Measurements from ENCODE around the gene VPS51. TPM values are rescaled to one million over a fixed set of nuclear protein-coding genes. Genes with fewer than 3 reads are reported as not detected.

Gene VPS51
- total RNA-seq, 1 donor from 2014 or later: 55.1 TPM

GRCh38 chr11:65071907-65072630 lies 23.9 kb upstream of the VPS51 start:
- DNase-seq (ENCODE audit: low spot score) (no peak), ATAC-seq (no peak)

- ATAC-seq (no peak), DNase-seq (ENCODE audit: low spot score) (no peak)
Measured at GRCh38 chr11:65072631-65072966, 23.4 kb upstream of the VPS51 start.

- DNase-seq (ENCODE audit: low spot score) (no peak), ATAC-seq (no peak)
Measured at GRCh38 chr11:65077451-65077850, 18.6 kb upstream of the VPS51 start.

- peak; percentile 97 for ATAC-seq
- peak; percentile 67 for DNase-seq (ENCODE audit: low spot score)
Measured at GRCh38 chr11:65078151-65078550, 17.9 kb upstream of the VPS51 start.

- ATAC-seq: no peak
- DNase-seq (ENCODE audit: low spot score): no peak
Measured at GRCh38 chr11:65078786-65079342, 17.1 kb upstream of the VPS51 start.

DNA sequence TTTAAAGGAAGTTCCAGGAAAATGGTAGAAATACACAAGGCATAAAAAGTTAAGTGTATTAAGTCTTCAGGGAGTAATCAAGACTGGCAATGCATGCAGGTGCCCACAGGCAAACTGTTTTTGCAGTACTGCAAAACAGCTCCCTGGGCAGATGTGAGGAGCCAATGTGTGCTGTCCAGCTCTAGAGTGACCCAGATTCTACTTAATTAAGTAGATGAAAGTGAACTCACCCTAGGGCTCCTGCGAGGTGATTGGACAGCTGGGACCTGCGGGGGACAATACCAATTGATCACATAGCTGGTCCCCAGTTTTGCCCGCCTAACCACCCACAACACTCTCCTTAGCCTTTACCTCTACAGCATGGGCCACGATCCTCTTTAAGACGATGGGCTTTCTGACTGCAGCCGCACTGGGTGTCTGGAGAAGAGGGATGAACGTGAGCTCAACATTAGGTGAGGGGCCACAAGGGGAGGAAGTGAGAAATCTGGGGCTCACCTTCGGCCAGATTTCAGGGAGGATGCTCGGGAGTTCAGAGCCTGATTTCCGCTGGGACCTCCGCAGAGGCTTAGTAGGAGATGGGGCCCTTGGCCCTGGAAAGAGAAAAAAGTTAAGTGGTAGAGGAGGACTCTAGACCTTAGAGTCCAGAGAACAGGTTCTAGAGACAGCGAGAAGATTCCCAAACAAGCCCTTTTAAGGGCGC lies 12.7 kb upstream of the VPS51 start:
- DNase-seq (ENCODE audit: low spot score) (no peak), ATAC-seq (no peak)

- ATAC-seq: peak; percentile 94
- peak; percentile 97 for DNase-seq (ENCODE audit: low spot score)
Measured at GRCh38 chr11:65083834-65084597, 12.0 kb upstream of the VPS51 start, which contains the start of the genes CDCA5 and ZFPL1. Gene CDCA5 (minus strand): TSS chr11:65084040. CDS start chr11:65083978, 62 bp downstream. Gene ZFPL1 (plus strand): TSS chr11:65084222. CDS start chr11:65084699, 477 bp downstream.

DNA sequence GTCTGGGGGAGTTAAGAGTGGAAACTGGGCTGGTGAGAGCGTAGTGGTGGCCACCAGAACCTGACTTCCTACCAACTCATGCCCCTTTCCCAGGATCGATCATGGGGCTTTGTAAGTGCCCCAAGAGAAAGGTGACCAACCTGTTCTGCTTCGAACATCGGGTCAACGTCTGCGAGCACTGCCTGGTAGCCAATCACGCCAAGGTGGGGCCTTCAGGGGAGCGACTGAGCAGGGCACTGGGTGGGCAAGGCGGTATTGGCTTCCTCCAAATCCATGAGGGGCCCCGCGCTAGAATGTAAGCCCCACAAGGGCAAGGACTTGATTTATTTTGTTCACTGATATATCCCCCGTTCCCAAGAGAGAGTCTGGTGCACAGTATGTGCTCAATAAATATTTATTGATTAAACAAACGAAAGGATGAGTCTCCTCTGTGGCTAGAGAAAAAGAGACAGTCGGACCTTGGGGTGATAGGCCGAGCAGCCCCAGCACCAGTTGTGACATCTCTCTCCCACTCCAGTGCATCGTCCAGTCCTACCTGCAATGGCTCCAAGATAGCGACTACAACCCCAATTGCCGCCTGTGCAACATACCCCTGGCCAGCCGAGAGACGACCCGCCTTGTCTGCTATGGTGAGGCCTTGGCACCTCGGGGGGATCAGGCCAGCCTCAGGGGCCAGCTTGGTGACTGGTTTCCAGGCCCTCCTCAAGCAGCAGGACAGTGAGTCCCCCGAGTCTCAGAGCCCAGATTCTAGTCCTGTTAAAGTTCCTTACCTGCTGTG lies 11.2 kb upstream of the VPS51 start:
- ATAC-seq: no peak
- no peak for DNase-seq (ENCODE audit: low spot score)

GRCh38 chr11:65085446-65085845 lies 10.6 kb upstream of the VPS51 start:
- DNase-seq (ENCODE audit: low spot score) (no peak), ATAC-seq (no peak)

DNA sequence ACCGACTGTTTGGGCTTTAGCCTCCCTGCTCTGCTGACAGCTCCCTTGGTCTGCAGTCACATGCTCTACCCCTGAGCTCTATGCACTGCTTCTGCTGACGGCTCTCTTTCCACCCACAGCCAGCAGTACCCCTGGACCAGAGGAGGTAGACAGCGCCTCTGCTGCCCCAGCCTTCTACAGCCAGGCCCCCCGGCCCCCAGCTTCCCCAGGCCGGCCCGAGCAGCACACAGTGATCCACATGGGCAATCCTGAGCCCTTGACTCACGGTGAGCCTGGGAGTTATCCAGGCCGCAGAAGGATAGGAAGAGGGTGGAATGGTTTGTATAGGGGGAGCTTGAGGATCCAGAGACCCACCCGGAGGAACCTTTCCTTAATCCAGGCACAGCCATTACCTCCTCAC lies 9.2 kb upstream of the VPS51 start:
- DNase-seq (ENCODE audit: low spot score) (no peak), ATAC-seq (no peak)

DNA sequence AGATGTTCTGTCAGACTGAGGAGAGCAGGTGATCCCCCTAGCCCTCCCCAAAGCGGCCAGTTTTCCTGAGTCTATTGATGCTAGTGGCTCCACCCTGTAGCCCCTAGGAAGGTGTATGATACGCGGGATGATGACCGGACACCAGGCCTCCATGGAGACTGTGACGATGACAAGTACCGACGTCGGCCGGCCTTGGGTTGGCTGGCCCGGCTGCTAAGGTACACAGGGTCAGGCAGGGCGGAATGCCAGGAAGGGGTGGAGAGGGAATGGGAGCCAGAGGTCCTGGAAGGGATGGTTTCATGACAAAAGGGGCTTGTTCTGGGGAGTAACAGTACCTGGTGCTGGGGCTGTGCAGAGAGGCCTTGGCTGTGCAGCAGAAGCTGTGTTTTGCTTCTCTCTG lies 8.8 kb upstream of the VPS51 start:
- ATAC-seq (no peak), DNase-seq (ENCODE audit: low spot score) (no peak)

- ATAC-seq (no peak), DNase-seq (ENCODE audit: low spot score) (no peak)
Measured at GRCh38 chr11:65087827-65088226, 8.2 kb upstream of the VPS51 start.

GRCh38 chr11:65089621-65090020 lies 6.4 kb upstream of the VPS51 start:
- DNase-seq (ENCODE audit: low spot score) (no peak), ATAC-seq (no peak)

GRCh38 chr11:65090628-65091027 lies 5.4 kb upstream of the VPS51 start:
- ATAC-seq (no peak), DNase-seq (ENCODE audit: low spot score) (no peak)

GRCh38 chr11:65095427-65095826 lies 587 bp upstream of the VPS51 start:
- ATAC-seq (no peak), DNase-seq (ENCODE audit: low spot score) (no peak)

DNA sequence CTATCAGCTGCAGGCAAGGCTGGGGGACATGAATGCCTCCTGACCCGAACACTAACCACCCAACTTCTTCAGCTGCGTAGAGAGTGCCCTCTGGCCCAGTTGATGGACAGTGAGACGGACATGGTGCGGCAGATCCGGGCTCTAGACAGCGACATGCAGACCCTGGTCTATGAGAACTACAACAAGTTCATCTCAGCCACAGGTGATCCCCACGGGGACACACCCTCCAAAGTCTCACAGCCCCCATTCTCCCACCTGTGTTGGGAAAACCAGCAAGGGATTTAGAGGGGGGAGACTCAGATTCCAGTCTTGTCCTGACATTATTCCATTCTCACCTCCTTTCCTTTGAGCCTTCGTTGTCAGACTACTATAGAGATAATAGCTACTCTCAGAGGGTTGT lies 912 bp downstream of the VPS51 start:
- no peak for DNase-seq (ENCODE audit: low spot score)
- no peak for ATAC-seq

DNA sequence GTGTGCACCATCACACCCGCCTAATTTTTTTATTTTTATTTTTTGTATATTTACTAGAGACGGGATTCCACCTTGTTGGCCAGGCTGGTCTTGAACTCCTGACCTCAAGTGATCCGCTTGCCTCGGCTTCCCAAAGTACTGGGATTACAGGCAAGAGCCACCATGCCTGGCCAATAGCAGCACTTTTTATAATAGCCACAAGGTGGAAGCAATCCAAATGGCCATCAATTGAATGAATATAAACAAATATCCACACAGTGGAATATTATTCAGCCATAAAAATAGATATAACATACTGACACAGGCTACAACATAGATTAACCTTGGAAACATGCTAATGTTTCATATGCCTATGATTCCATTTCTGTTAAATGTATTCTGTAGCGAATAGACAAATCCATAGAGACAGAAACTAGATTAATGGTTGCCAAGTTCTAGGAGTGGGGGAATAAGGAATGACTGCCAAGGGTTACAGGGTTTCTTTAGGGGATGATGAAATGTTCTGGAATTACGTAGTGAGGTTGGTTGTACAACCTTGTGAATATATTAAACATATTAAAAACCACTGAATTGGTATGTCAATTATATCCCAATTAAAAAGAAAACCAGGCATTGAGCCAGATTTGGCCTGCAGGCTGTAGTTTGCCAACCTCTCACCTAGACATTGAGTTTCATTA lies 4.8 kb downstream of the VPS51 start:
- DNase-seq (ENCODE audit: low spot score): no peak
- ATAC-seq: no peak

DNA sequence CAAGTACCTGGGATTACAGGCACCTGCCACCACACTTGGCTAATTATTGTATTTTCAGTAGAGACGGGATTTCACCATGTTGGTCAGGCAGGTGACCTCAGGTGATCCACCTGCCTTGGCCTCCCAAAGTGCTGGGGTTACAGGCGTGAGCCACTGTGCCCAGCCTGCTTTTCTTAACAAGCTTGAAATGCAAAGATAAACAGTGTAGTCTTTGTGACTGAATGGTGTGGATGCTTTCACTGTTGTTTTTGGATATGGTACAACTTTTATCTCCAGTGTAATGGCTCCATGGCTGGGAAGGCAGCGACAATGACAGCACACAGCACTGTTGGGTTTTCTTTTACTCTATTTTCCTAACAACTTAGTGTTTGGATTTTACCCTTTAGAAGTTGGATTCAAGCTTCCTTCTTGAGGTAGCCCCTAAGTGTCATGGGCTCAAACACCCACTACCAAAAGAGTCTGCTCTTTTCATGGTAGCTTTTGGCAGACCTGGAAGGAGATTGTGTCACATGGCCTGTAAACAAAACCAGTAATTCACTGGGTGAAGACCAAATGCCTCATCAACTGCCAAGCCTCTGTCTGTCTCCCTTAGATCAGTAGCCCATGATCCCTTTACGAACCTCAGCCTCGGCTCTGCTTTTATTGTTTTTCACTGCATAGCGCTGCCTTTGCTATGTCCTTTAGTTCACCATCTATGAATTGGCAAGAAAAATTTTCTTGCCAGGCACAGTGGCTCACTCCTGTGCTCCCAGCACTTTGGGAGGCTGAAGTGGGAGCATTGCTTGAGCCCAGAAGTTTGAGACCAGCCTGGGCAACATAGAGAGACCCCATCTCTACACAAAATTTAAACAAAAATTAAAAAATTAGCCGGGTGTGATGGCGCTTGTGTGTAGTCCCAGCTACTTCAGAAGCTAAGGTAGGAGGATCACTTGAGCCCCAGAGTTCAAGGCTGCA lies 6.4 kb downstream of the VPS51 start:
- ATAC-seq (peak; percentile 84), DNase-seq (ENCODE audit: low spot score) (peak; percentile 80)

DNA sequence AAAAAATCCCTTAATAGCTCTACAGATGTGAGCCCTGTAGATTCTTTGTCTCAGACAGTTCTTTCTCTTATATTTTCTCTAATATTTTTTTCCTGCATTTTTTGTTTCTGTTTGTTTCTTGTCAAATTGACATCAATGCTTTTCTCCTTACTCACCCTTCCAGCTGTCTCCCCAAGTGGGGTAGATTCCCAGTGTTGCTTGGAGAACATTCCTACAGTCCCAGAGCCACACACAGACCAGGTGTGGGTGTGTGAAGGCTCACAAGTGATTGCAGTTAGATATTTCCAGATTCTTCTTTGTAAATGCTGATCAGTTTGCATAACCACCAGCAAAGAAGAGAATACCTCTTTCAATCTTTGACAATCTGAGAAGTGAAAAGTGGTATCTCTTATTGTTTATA lies 7.5 kb downstream of the VPS51 start:
- DNase-seq (ENCODE audit: low spot score): no peak
- ATAC-seq: no peak
